ENCODE measurements around the gene VCPKMT. TPM values are rescaled to one million over a fixed set of nuclear protein-coding genes. Genes with fewer than 3 reads are reported as not detected.
A peak's percentile ranks its signal among the peaks of the same experiment; 100 is the strongest.

The VCPKMT gene
- total and polyA plus RNA-seq, 9 of the 15 experiments (the other 6 are each of a cell fraction or from before 2014, with no cell fraction given) = 2.7 to 7.8 (median 6.3) TPM

DNA sequence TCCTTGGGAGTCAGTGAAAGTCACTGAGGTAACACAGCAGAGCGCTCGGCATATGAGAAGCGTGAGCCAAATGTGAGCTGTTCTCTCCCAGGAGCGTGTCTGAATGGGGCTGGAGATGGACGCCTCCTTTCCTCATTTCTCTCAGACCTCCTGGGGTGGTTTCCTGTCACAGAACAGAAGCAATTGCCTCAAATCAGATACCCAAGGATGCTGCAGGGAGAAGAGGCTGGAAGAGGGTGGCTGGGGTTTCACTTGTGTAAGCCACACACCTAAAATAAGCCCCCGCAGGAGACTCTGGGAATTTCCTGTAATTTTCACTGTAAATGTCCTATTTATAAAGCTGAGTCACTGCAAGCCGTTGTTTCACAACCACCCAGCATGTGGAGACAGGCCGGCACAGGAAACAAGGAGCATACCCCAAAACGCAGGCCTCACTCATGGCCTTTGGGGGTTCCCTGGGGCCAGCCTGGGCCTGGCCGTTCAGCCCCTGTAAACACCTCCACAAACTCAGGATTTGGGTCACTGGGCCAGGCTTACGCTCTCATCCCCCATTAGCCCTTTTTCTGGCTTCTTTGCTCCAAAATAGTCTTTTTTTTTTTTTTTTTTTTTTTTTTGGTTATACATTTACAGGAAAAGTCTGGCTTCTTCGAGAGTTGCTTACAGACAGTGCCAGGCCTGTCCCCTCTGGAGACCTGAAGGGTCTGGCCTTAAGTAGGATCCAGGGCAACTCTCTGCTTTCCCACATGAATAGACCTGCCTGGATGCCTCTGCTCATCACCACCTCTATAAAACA, 55.3 kb downstream of the VCPKMT start (continued):
- TF ChIP-seq TOE1 (IDR thresholded peaks at IDR 0.05; ENCODE audit: borderline replicate concordance) (no peak), TOE1 (CRISPR knock-in tag; IDR thresholded peaks at IDR 0.05; ENCODE audit: borderline replicate concordance, low read depth) (no peak), MYC (IDR thresholded peaks at IDR 0.05; ENCODE audit: low read depth, low read length) (peak; percentile 82), MYC (CRISPR knock-in tag; IDR thresholded peaks at IDR 0.05; ENCODE audit: borderline replicate concordance, low read depth) (no peak), BHLHE40 (IDR thresholded peaks at IDR 0.05; ENCODE audit: low read length) (no peak), CREM (IDR thresholded peaks at IDR 0.05; ENCODE audit: low read depth) (no peak), OTX1 (CRISPR knock-in tag; IDR thresholded peaks at IDR 0.05) (no peak), FOXA1 (IDR thresholded peaks at IDR 0.05; ENCODE audit: borderline replicate concordance) (no peak), ZNF324 (CRISPR knock-in tag; IDR thresholded peaks at IDR 0.05) (no peak), ZNF551 (CRISPR knock-in tag; IDR thresholded peaks at IDR 0.05) (no peak), ELF2 (CRISPR knock-in tag; IDR thresholded peaks at IDR 0.05) (no peak), HDAC6 (IDR thresholded peaks at IDR 0.05; ENCODE audit: low read depth, low read length) (no peak), ASH1L (IDR thresholded peaks at IDR 0.05; ENCODE audit: borderline replicate concordance, low read depth, partially characterized antibody) (no peak), MCM3 (IDR thresholded peaks at IDR 0.05) (no peak), HDAC1 (IDR thresholded peaks at IDR 0.05) (no peak), PCBP2 (IDR thresholded peaks at IDR 0.05; ENCODE audit: low read depth, low read length, poor library complexity, severe bottlenecking) (no peak), ZNF780A (CRISPR knock-in tag; IDR thresholded peaks at IDR 0.05) (no peak), GATAD2A (IDR thresholded peaks at IDR 0.05) (no peak), EP300 (IDR thresholded peaks at IDR 0.05; ENCODE audit: low read length) (peak; percentile 81), ZNF3 (CRISPR knock-in tag; IDR thresholded peaks at IDR 0.05) (no peak), PYGO2 (tag; IDR thresholded peaks at IDR 0.05) (no peak), ZNF274 (IDR thresholded peaks at IDR 0.05; ENCODE audit: borderline replicate concordance, low read depth, low read length) (no peak)
- TF ChIP-seq, protein P1, sequence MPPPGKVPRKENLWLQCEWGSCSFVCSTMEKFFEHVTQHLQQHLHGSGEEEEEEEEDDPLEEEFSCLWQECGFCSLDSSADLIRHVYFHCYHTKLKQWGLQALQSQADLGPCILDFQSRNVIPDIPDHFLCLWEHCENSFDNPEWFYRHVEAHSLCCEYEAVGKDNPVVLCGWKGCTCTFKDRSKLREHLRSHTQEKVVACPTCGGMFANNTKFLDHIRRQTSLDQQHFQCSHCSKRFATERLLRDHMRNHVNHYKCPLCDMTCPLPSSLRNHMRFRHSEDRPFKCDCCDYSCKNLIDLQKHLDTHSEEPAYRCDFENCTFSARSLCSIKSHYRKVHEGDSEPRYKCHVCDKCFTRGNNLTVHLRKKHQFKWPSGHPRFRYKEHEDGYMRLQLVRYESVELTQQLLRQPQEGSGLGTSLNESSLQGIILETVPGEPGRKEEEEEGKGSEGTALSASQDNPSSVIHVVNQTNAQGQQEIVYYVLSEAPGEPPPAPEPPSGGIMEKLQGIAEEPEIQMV (tag; conservative IDR thresholded peaks at IDR 0.05; ENCODE audit: low read depth) = no peak
- TF ChIP-seq, protein P2, sequence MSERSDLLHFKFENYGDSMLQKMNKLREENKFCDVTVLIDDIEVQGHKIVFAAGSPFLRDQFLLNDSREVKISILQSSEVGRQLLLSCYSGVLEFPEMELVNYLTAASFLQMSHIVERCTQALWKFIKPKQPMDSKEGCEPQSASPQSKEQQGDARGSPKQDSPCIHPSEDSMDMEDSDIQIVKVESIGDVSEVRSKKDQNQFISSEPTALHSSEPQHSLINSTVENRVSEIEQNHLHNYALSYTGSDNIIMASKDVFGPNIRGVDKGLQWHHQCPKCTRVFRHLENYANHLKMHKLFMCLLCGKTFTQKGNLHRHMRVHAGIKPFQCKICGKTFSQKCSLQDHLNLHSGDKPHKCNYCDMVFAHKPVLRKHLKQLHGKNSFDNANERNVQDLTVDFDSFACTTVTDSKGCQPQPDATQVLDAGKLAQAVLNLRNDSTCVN (CRISPR knock-in tag; IDR thresholded peaks at IDR 0.05) = no peak
- TF ChIP-seq, protein P3, sequence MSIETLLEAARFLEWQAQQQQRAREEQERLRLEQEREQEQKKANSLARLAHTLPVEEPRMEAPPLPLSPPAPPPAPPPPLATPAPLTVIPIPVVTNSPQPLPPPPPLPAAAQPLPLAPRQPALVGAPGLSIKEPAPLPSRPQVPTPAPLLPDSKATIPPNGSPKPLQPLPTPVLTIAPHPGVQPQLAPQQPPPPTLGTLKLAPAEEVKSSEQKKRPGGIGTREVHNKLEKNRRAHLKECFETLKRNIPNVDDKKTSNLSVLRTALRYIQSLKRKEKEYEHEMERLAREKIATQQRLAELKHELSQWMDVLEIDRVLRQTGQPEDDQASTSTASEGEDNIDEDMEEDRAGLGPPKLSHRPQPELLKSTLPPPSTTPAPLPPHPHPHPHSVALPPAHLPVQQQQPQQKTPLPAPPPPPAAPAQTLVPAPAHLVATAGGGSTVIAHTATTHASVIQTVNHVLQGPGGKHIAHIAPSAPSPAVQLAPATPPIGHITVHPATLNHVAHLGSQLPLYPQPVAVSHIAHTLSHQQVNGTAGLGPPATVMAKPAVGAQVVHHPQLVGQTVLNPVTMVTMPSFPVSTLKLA (conservative IDR thresholded peaks at IDR 0.05) = no peak; a peak in 2 of 4 replicates
- TF ChIP-seq, protein P4, sequence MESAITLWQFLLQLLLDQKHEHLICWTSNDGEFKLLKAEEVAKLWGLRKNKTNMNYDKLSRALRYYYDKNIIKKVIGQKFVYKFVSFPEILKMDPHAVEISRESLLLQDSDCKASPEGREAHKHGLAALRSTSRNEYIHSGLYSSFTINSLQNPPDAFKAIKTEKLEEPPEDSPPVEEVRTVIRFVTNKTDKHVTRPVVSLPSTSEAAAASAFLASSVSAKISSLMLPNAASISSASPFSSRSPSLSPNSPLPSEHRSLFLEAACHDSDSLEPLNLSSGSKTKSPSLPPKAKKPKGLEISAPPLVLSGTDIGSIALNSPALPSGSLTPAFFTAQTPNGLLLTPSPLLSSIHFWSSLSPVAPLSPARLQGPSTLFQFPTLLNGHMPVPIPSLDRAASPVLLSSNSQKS (CRISPR knock-in tag; IDR thresholded peaks at IDR 0.05) = no peak

Data from K562 (cell line).